GM18507 (cell line): Measurements from ENCODE around the gene EFNA2.
"Not testable (repeated sequence)": the region's sequence is repeated elsewhere in the genome, so short reads cannot be mapped to it uniquely, and the experiment has no call there.

Experiments used
- DNase-seq: peaks from one replicate; pipeline ENCODE4 v3.0.0; 2011; ENCODE audit warnings: low read depth; ENCODE audit not compliant: insufficient read length; ENCODE audit errors: extremely low spot score
- FAIRE-seq: peaks from 2 replicates; lab custom pipeline; 2011; peaks lifted over from hg19 to GRCh38; lab: Jason Lieb, UNC

EFNA2 gene

DNA sequence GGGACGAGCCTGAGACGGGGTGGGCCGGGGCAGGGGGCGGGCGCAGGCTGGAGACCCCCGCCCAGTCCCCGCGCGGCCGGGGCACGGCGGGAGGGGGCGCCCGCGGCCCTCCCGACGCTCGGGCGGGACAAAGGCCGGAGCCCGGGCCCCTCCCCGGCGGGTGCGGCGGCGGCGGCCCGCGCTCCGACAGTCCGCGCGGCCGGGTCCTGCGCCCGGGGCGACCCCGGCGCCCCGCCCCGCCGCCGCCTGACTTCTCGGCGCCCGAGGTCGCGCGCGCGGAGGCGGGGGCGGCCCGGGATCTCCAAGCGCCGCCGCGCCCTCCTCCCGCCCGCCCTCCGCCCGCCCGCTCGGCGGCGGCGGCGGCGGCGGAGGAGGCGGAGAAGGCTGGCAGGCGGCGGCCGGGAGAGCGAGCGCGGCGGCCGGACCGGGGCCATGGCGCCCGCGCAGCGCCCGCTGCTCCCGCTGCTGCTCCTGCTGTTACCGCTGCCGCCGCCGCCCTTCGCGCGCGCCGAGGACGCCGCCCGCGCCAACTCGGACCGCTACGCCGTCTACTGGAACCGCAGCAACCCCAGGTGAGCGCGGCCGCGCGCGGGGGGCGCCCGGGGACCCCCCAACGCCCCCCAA, at the start of gene EFNA2:
Gene EFNA2 (plus strand): TSS at position 137 of the 624 bp plus-strand sequence. CDS start 296 bp downstream, at position 433.
- DNase-seq (no peak), FAIRE-seq (no peak)

DNA sequence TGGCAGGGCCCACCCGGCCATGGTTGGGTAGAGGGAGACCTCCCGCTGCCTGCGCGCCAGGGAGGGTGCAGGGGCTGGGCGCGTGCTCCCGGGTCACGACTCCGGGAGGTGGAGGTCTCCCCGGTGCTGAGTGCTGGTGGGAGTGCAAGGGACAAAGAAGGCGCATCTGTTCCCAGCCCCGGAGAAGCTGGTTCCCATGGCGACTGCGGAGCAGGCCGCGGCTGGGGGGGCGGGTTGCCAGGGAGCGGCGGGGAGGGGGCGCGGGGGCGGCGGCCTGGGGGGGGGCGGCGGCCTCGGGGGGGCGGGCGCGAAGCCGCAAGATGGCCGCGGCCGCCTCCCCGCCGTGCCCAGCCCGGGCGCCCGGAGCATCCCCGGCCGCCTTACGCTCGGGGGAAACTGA, 49.1 kb upstream of the EFNA2 start:
- DNase-seq (no peak), FAIRE-seq (no peak)

DNA sequence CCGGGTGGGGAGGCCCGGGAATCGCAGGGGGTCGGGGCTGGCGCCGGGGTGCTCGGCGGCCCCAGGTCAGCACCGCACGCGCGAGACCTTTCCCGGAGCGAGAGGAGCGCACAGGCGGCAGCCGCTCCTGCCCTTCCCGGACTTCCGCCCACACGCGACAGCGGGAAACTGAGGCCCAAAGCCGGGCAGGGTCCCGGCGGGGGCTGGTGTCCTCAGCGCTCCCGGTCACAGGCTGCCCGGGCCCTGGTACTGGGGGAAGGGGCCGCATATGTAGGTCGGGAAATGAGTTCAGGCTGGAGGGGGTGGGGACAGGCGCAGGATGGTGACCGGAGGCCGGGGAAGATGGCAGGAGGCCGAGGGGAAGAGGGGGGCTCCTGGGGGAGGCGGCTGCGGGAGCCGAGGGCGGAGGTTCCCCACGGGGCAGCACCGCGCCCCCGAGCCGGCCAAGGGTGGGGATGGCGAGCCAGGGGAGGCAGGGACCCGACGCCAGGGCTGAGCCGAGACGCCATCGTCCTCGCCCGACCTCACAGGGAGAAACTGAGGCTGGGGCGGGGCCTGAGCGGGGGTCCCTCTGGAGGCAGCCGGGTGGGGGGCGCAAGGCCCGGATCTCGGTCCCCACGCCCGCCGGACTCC, 48.5 kb upstream of the EFNA2 start:
- no peak for DNase-seq
- FAIRE-seq, result no peak

- DNase-seq, result no peak
- FAIRE-seq, result no peak
These were observed 47.8 kb upstream of the EFNA2 start, which contains the start of gene CBARP for GRCh38 chr19:1237754-1238368. Gene CBARP (minus strand): TSS chr19:1238005. CDS start chr19:1236100, 1,905 bp downstream.

GRCh38 chr19:1238369-1239303, 47.0 kb upstream of the EFNA2 start:
- FAIRE-seq (no peak), DNase-seq (no peak)

GRCh38 chr19:1239420-1239795, 46.3 kb upstream of the EFNA2 start:
- DNase-seq (no peak), FAIRE-seq (no peak)

DNA sequence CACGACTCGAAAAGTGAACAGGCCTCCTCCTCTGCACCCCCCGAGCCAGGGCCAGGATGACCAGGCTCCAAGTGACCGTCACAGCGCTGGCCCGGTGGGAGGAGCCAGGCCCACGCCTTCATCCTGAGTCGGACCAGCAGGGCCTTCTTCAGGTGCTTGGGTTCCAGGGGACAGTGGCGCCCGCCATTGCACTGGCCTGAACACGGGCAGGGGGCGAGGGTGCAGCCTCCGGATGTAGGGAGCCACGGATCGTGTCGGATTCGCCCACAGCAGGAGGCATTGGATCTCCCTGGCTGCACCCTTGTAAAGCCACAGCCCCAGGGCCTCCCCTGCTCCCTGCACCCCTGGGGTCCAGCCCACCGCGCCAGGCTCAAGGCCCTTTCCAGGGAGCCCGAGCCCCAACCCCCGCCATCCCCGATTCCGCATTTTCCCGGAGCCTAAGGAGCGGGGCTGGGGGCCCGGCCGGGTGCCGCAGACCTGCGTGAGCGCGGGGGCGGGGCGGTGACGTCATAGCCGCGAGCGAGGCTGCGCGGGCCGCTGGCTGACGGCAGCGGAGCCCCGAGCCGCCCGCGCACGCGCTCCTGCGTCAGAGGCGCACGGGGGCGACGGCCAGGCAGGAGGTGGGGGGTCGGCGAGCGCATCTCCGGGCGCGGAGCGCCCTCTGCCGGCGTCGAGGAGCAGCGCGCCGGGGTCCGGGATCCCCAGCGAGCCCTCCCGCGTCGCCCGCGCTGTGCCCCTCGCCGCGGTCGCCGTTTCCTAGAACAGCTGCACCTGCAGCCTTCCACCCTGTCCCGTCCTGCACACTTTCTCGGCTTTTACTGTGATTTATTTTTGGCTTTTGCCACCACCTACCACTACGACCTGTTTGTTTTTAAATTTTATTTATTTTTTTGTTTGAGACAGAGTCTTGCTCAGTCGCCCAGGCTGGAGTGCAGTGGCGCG, 45.6 kb upstream of the EFNA2 start:
- FAIRE-seq (peak; percentile 56), DNase-seq (peak; percentile 95)

DNA sequence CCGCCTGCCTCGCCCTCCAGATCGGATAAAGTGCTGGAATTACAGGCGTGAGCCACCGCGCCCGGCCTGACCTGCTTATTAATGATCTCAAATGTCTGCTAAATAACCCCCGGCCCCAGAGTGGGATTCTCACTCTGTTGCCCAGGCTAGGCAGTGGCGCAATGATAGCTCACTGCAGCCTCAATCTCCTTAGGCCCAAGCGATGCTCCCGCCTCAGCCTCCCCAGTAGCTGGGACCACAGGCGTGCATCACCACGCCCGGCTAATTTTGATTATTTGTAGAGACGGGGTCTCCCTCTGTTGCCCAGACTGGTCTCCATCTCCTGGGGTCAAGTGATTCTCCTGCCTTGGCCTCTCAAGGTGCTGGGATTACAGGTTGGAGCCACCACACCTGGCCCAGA, 44.7 kb upstream of the EFNA2 start:
- FAIRE-seq, result no peak
- DNase-seq, result no peak

DNA sequence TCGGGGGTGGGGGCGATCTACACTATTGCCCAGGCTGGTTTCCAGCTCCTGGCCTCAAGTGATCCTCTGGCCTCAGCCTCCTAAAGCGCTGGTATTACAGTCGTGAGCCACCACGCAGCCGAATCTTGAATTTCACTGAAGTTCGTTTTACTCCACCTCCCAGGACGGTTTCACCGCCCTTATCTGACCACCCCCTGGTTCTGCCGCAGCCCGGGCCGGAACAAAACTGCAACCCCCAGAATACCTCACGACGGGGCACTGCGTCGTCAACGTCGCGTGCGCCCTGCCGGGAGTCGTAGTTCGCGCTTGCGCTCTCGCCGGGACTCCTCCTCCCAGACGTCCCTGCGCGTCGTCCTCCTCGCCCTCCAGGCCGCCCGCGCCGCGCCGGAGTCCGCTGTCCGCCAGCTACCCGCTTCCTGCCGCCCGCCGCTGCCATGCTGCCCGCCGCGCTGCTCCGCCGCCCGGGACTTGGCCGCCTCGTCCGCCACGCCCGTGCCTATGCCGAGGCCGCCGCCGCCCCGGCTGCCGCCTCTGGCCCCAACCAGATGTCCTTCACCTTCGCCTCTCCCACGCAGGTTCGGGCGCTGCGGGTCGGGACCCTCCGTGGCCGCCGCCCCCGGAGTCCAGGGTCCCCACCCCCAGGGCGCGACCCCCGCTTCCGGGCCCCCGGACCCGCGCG, 44.1 kb upstream of the EFNA2 start, which contains the start of gene ATP5F1D:
Gene ATP5F1D (plus strand): TSS at position 335 of the 679 bp plus-strand sequence. CDS start 100 bp downstream, at position 435.
- DNase-seq, result peak; percentile 90
- FAIRE-seq, result peak; percentile 98

- DNase-seq, result peak; percentile 77
- peak; percentile 77 for FAIRE-seq
These were observed 41.6 kb upstream of the EFNA2 start for GRCh38 chr19:1243768-1244692.

DNA sequence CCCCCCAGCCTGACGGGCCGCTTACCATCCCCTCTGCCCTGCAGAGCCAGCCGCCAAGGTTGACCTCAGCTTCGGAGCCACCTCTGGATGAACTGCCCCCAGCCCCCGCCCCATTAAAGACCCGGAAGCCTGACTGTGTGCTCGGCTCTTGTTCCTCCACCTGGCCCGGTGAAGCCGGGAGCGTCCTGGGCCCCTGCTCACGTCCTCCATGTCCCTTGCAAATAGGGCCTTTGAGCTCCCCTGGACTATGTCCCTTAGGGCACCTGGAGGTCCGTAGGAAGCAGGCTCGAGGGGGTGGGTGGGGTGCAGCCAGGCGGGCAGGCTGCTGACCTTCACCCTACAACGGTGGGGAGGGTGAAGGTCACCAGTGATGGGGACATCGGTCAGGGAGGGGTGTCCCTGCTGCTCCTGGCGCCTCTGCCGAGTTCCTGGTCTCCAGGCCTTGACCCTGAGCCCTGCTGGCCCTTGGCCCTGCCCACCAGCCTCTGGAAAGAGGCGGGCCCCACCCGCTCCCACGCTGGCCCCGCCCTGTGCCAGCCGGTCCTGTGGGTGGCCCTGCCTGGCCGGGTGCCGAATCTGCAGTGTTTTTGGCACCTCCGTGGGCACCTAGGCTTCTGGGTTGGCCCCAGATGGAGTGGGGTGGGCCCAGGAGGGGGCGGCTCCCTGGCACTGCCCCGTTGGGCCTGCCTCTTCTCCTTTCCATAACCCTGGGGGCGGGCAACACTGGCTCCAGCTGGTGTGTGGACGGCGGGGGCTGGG, 40.8 kb upstream of the EFNA2 start:
- FAIRE-seq (no peak), DNase-seq (no peak)

DNA sequence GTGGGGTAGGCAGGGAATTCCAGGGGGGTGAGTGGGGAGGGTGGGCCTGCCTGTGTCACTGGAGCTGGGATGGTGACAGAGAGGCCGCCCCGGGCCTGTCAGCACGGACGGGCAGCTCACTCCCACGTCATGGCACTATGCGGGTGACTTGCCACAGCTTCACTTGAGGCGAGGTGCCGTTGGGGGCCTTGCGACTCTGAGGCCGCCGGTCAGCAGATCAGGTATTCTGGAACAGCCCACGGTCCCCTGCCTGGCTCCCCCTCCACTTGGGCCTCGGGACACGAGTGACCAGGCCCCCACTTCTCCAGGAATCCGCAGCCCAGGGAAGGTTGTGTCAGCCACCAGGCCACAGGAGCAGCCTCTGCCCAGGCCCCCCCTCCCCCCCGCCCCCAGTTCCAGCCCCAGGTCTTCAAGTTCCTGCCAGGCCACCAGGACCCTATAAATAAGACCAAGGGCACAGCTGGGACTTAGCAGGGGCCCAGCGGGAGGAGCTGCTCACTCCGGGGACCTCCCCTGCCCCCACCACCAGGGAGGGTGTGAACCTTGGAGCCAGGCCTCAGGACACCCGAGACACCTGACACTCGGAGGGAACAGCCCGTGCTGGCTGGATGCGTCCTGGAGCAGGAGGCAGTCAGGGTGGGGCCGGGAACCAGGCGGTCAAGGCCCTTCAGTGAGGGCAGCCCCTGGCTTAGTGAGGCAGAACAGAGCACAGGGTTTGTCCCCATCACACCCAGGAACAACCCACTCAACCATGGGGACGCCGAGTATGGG, 40.0 kb upstream of the EFNA2 start:
- FAIRE-seq, result no peak

GRCh38 chr19:1246265-1247087, 39.2 kb upstream of the EFNA2 start:
- FAIRE-seq, DNase-seq: not testable (repeated sequence)

More for the DNA sequence above, 40.0 kb upstream of the EFNA2 start:
- DNase-seq, result no peak

GRCh38 chr19:1247748-1248138, 37.9 kb upstream of the EFNA2 start:
- no peak for FAIRE-seq
- DNase-seq, result no peak
